ENCODE measurements around the gene CHCHD4. TPM values are rescaled to one million over a fixed set of nuclear protein-coding genes. Genes with fewer than 3 reads are reported as not detected.
A peak's percentile ranks its signal among the peaks of the same experiment; 100 is the strongest.

The CHCHD4 gene
- 9.2 and 9.8 TPM in 2 replicates for total RNA-seq

- Mint-ChIP-seq H3K27ac (peak within 1 kb of the TSS; percentile 87), H3K4me1 (peaks cover 40% of the 10 kb centered on the region), H3K36me3 (ENCODE audit: low read depth) (peaks cover 42% of the 10 kb centered on the region), H3K27me3 (no peaks in the 10 kb centered on the region), H3K9me3 (no peaks in the 10 kb centered on the region), H3K4me3 (peak within 1 kb of the TSS; percentile 94)
- ChIA-PET POLR2A (interaction anchor here (0.9 to 3.9 kb wide), 9 partner anchors 14 to 1283 kb away, joined by 3 to 61 read pairs (median 4); partner anchors contain the start of genes CCDC174, LSM3, MRPS25 and RPL32), CTCF (interaction anchor here (2.0 to 3.3 kb wide), 2 partner anchors 54 to 228 kb away, joined by 5 to 12 read pairs; partner anchors contain the start of genes LSM3 and XPC)
- peak; percentile 86 for ATAC-seq (ENCODE audit: low read depth)
- DNase-seq, result peak; percentile 92
- intact Hi-C loops (cut with micrococcal nuclease), result loop anchor here (1.0 to 10.0 kb wide), 8 partner anchors 20 to 941 kb away; partner anchors contain the start of genes LSM3, MRPS25, SLC6A6 and XPC
- TF ChIP-seq, protein P1, sequence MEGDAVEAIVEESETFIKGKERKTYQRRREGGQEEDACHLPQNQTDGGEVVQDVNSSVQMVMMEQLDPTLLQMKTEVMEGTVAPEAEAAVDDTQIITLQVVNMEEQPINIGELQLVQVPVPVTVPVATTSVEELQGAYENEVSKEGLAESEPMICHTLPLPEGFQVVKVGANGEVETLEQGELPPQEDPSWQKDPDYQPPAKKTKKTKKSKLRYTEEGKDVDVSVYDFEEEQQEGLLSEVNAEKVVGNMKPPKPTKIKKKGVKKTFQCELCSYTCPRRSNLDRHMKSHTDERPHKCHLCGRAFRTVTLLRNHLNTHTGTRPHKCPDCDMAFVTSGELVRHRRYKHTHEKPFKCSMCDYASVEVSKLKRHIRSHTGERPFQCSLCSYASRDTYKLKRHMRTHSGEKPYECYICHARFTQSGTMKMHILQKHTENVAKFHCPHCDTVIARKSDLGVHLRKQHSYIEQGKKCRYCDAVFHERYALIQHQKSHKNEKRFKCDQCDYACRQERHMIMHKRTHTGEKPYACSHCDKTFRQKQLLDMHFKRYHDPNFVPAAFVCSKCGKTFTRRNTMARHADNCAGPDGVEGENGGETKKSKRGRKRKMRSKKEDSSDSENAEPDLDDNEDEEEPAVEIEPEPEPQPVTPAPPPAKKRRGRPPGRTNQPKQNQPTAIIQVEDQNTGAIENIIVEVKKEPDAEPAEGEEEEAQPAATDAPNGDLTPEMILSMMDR (IDR thresholded peaks at IDR 0.05), result no peak
These were observed at the start of gene CHCHD4, which contains the start of gene TMEM43 for GRCh38 chr3:14124615-14125192. TSS of gene CHCHD4 (minus strand) at chr3:14124870. CDS start at chr3:14124676, 194 bp downstream. TSS of gene TMEM43 (plus strand) at chr3:14125052. CDS start at chr3:14125194, 142 bp downstream.

DNA sequence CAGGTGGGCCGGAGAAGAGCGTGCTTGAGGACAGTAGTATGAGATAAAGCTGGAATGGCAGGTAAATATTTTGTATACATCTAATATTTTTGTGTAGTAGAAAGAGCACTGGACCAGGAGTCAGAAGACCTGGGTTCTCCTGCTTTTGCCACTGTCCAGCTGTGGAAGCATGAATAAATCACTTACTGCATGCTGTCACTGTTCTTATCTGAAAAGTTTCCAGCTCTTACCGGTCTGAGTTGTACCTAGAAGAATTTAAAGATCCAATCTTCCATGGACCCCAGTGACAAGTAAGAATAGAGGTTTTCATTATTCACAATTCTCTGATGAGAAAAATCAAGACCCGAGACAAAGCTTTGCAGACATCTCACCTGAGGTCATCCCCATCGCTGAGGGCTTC is 47.8 kb upstream of the CHCHD4 start:
- intact Hi-C loops (cut with micrococcal nuclease), result loop anchor here (10.0 kb wide), 1 partner anchor 678 kb away; no protein-coding TSS in a partner anchor
- Mint-ChIP-seq H3K36me3 (ENCODE audit: low read depth) (peaks cover 57% of the 10 kb centered on the region), H3K27me3 (no peaks in the 10 kb centered on the region), H3K27ac (no peak overlapping the region), H3K4me1 (peaks cover 42% of the 10 kb centered on the region), H3K9me3 (no peaks in the 10 kb centered on the region), H3K4me3 (no peak overlapping the region)
- ChIA-PET POLR2A (interaction anchor here (0.7 kb wide), 1 partner anchor 45 kb away, joined by 3 read pairs; no protein-coding TSS in a partner anchor), CTCF (no interaction called here)
- DNase-seq (no peak), ATAC-seq (ENCODE audit: low read depth) (no peak)
- TF ChIP-seq, protein P1 (IDR thresholded peaks at IDR 0.05), result no peak

DNA sequence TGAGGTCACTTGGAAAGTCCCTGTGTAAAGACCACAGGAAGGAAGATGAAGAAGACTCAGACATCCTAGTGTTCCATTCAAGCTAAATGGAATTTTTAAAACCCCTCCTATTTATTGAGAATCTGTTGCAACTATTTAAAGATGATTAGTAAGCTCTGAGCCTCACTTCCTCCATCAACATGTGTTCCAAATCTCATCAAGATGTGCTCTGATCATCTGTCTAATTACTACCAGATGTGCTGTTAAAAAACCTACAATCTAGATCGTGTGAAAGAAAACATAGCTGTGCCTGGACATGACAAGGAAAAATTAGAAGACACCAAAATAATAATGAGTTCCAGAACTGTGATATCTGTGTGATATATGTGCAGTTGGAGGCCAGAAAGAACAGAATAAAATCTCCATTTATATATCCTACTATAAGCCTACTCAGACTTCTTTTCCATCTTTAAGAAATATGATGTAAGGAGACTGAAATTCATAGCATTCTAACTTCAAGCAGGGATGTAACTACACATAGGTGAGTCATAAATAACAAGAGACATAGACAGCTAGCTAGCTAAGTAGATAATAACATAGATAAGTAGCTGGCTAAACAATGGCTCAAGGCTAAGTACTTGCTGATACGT is 46.0 kb upstream of the CHCHD4 start:
- DNase-seq, result no peak
- intact Hi-C loops (cut with micrococcal nuclease), result loop anchor here (10.0 kb wide), 1 partner anchor 676 kb away; no protein-coding TSS in a partner anchor
- POLR2A ChIA-PET, result no interaction called here
- Mint-ChIP-seq H3K4me1 (peaks cover 26% of the 10 kb centered on the region), H3K4me3 (no peak overlapping the region), H3K9me3 (no peaks in the 10 kb centered on the region), H3K36me3 (ENCODE audit: low read depth) (peaks cover 76% of the 10 kb centered on the region), H3K27ac (no peak overlapping the region), H3K27me3 (no peaks in the 10 kb centered on the region)
- CTCF ChIA-PET, result no interaction called here
- TF ChIP-seq, protein P1 (IDR thresholded peaks at IDR 0.05), result no peak
- no peak for ATAC-seq (ENCODE audit: low read depth)

- ChIA-PET POLR2A (no interaction called here), CTCF (no interaction called here)
- ATAC-seq (ENCODE audit: low read depth) (no peak), DNase-seq (no peak)
- no peaks in the 10 kb centered on the region for H3K9me3 Mint-ChIP-seq
- H3K27me3 Mint-ChIP-seq, result no peaks in the 10 kb centered on the region
- TF ChIP-seq, protein P1 (IDR thresholded peaks at IDR 0.05), result no peak
- intact Hi-C loops (cut with micrococcal nuclease), result loop anchor here (10.0 kb wide), 1 partner anchor 675 kb away; no protein-coding TSS in a partner anchor
- H3K36me3 Mint-ChIP-seq (ENCODE audit: low read depth), result peaks cover 83% of the 10 kb centered on the region
- H3K4me1 Mint-ChIP-seq, result peaks cover 18% of the 10 kb centered on the region
- no peak overlapping the region for H3K27ac Mint-ChIP-seq
- H3K4me3 Mint-ChIP-seq, result no peak overlapping the region
These were observed 45.2 kb upstream of the CHCHD4 start for GRCh38 chr3:14169871-14170270.

DNA sequence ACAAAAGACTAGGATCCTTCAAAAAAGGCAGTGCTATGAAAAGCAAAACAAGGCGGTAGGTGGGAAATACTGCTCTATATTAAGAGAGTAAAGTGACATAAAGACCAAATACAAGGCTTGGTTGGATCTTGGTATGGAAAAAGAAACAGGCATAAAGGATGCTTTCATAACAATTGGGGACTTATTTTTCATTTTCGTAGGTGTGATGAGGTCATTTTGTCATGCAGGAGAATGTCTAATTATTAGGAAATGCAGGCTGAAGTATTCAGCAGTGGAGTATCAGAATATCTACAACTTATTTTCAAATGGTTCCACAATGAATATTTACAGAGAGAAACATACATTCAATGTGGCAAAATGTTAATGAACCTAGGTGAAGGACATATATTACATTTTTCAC is 44.8 kb upstream of the CHCHD4 start:
- Mint-ChIP-seq H3K36me3 (ENCODE audit: low read depth) (peaks cover 88% of the 10 kb centered on the region), H3K4me1 (peaks cover 14% of the 10 kb centered on the region), H3K4me3 (no peak overlapping the region), H3K27me3 (no peaks in the 10 kb centered on the region), H3K27ac (no peak overlapping the region), H3K9me3 (no peaks in the 10 kb centered on the region)
- ChIA-PET POLR2A (no interaction called here), CTCF (no interaction called here)
- intact Hi-C loops (cut with micrococcal nuclease), result no loop called here
- TF ChIP-seq, protein P1 (IDR thresholded peaks at IDR 0.05), result no peak
- ATAC-seq (ENCODE audit: low read depth), result no peak
- no peak for DNase-seq
